ENCODE data around the gene TFE3.

GRCh38 chrX:49041744-49042580, 1.2 kb downstream of the TFE3 start:
- TF ChIP-seq, protein P1, sequence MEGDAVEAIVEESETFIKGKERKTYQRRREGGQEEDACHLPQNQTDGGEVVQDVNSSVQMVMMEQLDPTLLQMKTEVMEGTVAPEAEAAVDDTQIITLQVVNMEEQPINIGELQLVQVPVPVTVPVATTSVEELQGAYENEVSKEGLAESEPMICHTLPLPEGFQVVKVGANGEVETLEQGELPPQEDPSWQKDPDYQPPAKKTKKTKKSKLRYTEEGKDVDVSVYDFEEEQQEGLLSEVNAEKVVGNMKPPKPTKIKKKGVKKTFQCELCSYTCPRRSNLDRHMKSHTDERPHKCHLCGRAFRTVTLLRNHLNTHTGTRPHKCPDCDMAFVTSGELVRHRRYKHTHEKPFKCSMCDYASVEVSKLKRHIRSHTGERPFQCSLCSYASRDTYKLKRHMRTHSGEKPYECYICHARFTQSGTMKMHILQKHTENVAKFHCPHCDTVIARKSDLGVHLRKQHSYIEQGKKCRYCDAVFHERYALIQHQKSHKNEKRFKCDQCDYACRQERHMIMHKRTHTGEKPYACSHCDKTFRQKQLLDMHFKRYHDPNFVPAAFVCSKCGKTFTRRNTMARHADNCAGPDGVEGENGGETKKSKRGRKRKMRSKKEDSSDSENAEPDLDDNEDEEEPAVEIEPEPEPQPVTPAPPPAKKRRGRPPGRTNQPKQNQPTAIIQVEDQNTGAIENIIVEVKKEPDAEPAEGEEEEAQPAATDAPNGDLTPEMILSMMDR (IDR thresholded peaks at IDR 0.05) = no peak
- TF ChIP-seq POLR2AphosphoS5 (IDR thresholded peaks at IDR 0.05) (no peak), POLR2A (IDR thresholded peaks at IDR 0.05) (no peak)
